Adrenal gland (tissue), 12 donors: Measurements from ENCODE around the gene NLK. TPM values are rescaled to one million over a fixed set of nuclear protein-coding genes. Genes with fewer than 3 reads are reported as not detected.

ENCODE experiments used
- DNase-seq, 7 donors: peaks; one replicate each; pipeline ENCODE4 v3.0.0-alpha.2; 2019 to 2020
- H3K27ac ChIP-seq, 5 donors: fragments of 200-600 bp; sonication (generic) in 4 of 5; 1 replicate in 3 of 5; 2 replicates in 2 of 5; pipeline versions ENCODE4 v1.5.1 to v1.8.0; 2016 to 2020; ENCODE audit warnings: mild to moderate bottlenecking in 1 of 5
- H3K27me3 ChIP-seq: fragments of 200-600 bp; 2 replicates; pipeline ENCODE4 v1.8.0; 2021
- H3K36me3 ChIP-seq, 2 donors: fragments of 200-600 bp; replicated peaks in 1 of 2; 1 replicate in 1 of 2; 2 replicates in 1 of 2; pipeline versions ENCODE4 v1.5.1 to v1.8.0; 2018 to 2022
- H3K4me1 ChIP-seq, 2 donors: fragments of 200-600 bp; replicated peaks in 1 of 2; 1 replicate in 1 of 2; 2 replicates in 1 of 2; pipeline versions ENCODE4 v1.5.1 to v1.8.0; 2018 to 2021
- H3K4me3 ChIP-seq, 4 donors: fragments of 200-600 bp; sonication (generic) in 3 of 4; one replicate each; pipeline ENCODE4 v1.5.1; 2016 to 2018
- H3K9me3 ChIP-seq, 3 donors: fragments of 200-600 bp; sonication (generic) in 1 of 3; replicated peaks in 1 of 3; 1 replicate in 2 of 3; 2 replicates in 1 of 3; pipeline versions ENCODE4 v1.5.1 to v1.8.0; 2016 to 2021
- POLR2A ChIP-seq, 2 donors: fragments of 450-650 bp; IDR thresholded peaks; one replicate each; pipeline ENCODE4 v1.6.1; 2017; ENCODE audit warnings: antibody characterized with exemption in 2 of 2, mild to moderate bottlenecking in 2 of 2, moderate library complexity in 1 of 2
- WGBS, 4 donors: extraction: QIAGEN DNeasy Blood & Tissue Kit in 2 of 4; methylation state at CpG; one replicate each; pipeline versions ENCODE4 v1.1.5 to v1.1.7; 2013 to 2017; 5-methylcytosine and 5-hydroxymethylcytosine counted together
- intact Hi-C, 2 donors: fragments of 100-400 bp; cut with DNase I; formaldehyde crosslinking; loops; one replicate each; pipeline versions ENCODE4 v1.14.1 to v1.15.0; 2022 to 2023
- polyA plus RNA-seq, 3 donors: library from polyadenylated mRNA; stranded (reverse); fragments of 200-250 nt in 2 of 3; fragments of 350-450 nt in 1 of 3; fragmentation: Illumina TruSeq in 1 of 3; extraction: RNeasy Lipid Tissue Mini Kit (QIAGEN cat#74804) in 1 of 3; gene quantifications; one replicate each; pipeline ENCODE4 v1.2.3, GENCODE V29; 2013 to 2014
- total RNA-seq, 9 donors: library from RNA; depleted of rRNA in 4 of 9; stranded (reverse); fragments of >200 nt in 4 of 9; fragments of 120-200 nt in 1 of 9; fragmentation: NEBNext Ultra II Directional in 1 of 9; extraction: Animal tissue kit (Norgen Biotek cat#: 25700) in 1 of 9; gene quantifications; one replicate each; pipeline versions ENCODE4 v1.1.0 to v1.2.4, GENCODE V29; 2013 to 2023
- TF ChIP-seq, protein P1 (sequence below), 6 experiments: fragments of 450-650 bp in 4 of 6; fragments of 200-600 bp in 2 of 6; sonication (generic) in 1 of 6; IDR thresholded peaks; 1 replicate in 5 of 6; 2 replicates in 1 of 6; pipeline versions ENCODE4 v1.5.1 to v1.8.0; 2016 to 2021; ENCODE audit warnings: antibody characterized with exemption in 6 of 6, mild to moderate bottlenecking in 2 of 6, moderate library complexity in 1 of 6
- donor health status: healthy with polysubstance abuse.
- donor health status: Bipolar disorder and iron deficiency.
- donor health status: DM: yes; HTN: yes; CAD: no.
- donor health status: DM: no; HTN: no; CAD: no.
- donor health status: DM: no; HTN: no; CAD: no.
- donor health status: DM: yes; HTN: yes; CAD: no.

NLK gene
- total and polyA plus RNA-seq, 12 donors, result 34.7 to 86.1 (median 56.4) TPM

- Histone ChIP-seq H3K4me1 (peaks cover 0 to 49% of the 10 kb centered on the region in 2 donors), H3K27me3 (no peaks in the 10 kb centered on the region), H3K4me3 (no peak overlapping the region), H3K9me3 (no peaks in the 10 kb centered on the region), H3K27ac (no peak overlapping the region), H3K36me3 (no peaks in the 10 kb centered on the region)
- TF ChIP-seq POLR2A (IDR thresholded peaks at IDR 0.05), result no peak
- TF ChIP-seq, protein P1, sequence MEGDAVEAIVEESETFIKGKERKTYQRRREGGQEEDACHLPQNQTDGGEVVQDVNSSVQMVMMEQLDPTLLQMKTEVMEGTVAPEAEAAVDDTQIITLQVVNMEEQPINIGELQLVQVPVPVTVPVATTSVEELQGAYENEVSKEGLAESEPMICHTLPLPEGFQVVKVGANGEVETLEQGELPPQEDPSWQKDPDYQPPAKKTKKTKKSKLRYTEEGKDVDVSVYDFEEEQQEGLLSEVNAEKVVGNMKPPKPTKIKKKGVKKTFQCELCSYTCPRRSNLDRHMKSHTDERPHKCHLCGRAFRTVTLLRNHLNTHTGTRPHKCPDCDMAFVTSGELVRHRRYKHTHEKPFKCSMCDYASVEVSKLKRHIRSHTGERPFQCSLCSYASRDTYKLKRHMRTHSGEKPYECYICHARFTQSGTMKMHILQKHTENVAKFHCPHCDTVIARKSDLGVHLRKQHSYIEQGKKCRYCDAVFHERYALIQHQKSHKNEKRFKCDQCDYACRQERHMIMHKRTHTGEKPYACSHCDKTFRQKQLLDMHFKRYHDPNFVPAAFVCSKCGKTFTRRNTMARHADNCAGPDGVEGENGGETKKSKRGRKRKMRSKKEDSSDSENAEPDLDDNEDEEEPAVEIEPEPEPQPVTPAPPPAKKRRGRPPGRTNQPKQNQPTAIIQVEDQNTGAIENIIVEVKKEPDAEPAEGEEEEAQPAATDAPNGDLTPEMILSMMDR (IDR thresholded peaks at IDR 0.05), result no peak
- 51 to 75% (median 60%) methylated on average over 3 of the region's 3 CpGs for WGBS, 4 donors
- intact Hi-C loops, result no loop called here
- no peak for DNase-seq
Observed at GRCh38 chr17:28078341-28079229, 36.1 kb downstream of the NLK start.

- Histone ChIP-seq H3K4me1 (peaks cover 0 to 34% of the 10 kb centered on the region in 2 donors), H3K36me3 (no peaks in the 10 kb centered on the region), H3K27me3 (no peaks in the 10 kb centered on the region), H3K27ac (peak overlapping the region in 1 of 5 donors; percentile 24), H3K9me3 (no peaks in the 10 kb centered on the region), H3K4me3 (no peak overlapping the region)
- no peak for DNase-seq
- TF ChIP-seq POLR2A (IDR thresholded peaks at IDR 0.05), result no peak
- TF ChIP-seq, protein P1 (IDR thresholded peaks at IDR 0.05), result no peak
- WGBS, 4 donors, result 74 to 86% (median 75%) methylated on average over 2 of the region's 2 CpGs
- intact Hi-C loops, result no loop called here
Observed at GRCh38 chr17:28081467-28081866, 39.0 kb downstream of the NLK start.

DNA sequence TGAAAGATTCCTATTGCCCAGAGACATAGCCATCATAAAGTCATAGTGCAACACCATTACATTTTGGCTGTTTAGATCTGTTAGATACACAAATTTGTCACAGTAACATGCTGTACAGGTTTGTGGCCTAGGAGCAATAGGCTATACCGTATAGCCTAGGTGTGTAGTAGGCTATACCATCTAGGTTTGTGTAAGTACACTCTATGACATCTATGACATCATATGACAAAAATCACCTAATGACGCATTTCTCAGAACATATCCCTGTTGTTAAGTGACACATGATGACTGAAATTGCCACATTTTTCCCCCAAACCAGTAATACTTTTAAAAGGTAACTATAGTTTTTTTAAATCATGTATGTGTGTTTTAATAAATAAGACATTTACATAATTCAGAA is 43.3 kb downstream of the NLK start:
- no peaks in the 10 kb centered on the region for H3K27me3 ChIP-seq
- TF ChIP-seq POLR2A (IDR thresholded peaks at IDR 0.05), result no peak
- no peaks in the 10 kb centered on the region for H3K36me3 ChIP-seq
- peaks cover 0 to 39% of the 10 kb centered on the region in 2 donors for H3K4me1 ChIP-seq
- H3K9me3 ChIP-seq, result peaks cover 0 to 4% (median 0%) of the 10 kb centered on the region in 3 donors
- intact Hi-C loops, result no loop called here
- DNase-seq, result no peak
- H3K4me3 ChIP-seq, result no peak overlapping the region
- 94 to 100% (median 97%) methylated on average over 2 of the region's 2 CpGs for WGBS, 4 donors
- H3K27ac ChIP-seq, result no peak overlapping the region

- no peak for DNase-seq
- H3K4me3 ChIP-seq, result no peak overlapping the region
- H3K4me1 ChIP-seq, result peaks cover under 1 to 31% of the 10 kb centered on the region in 2 donors
- no peaks in the 10 kb centered on the region for H3K27me3 ChIP-seq
- TF ChIP-seq, protein P1 (IDR thresholded peaks at IDR 0.05), result no peak
- no peak for TF ChIP-seq POLR2A (IDR thresholded peaks at IDR 0.05)
- WGBS, 4 donors, result 90 to 96% (median 92%) methylated on average over 4 of the region's 4 CpGs
- H3K27ac ChIP-seq, result no peak overlapping the region
- intact Hi-C loops, result no loop called here
- peaks cover 0 to 4% (median 0%) of the 10 kb centered on the region in 3 donors for H3K9me3 ChIP-seq
- H3K36me3 ChIP-seq, result no peaks in the 10 kb centered on the region
Observed at GRCh38 chr17:28086519-28086918, 44.0 kb downstream of the NLK start.
